Neural progenitor cell (in vitro differentiated cells): ENCODE measurements around the gene HSF2BP. TPM values are rescaled to one million over a fixed set of nuclear protein-coding genes. Genes with fewer than 3 reads are reported as not detected.
"Not testable (repeated sequence)": the region's sequence is repeated elsewhere in the genome, so short reads cannot be mapped to it uniquely, and the experiment has no call there.

ENCODE experiments used
- DNase-seq: peaks from one replicate; pipeline ENCODE4 v3.0.0-alpha.2; 2016; ENCODE audit warnings: low spot score
- H2AFZ ChIP-seq: fragments of 200-600 bp; sonication (generic); replicated peaks from 2 replicates; pipeline ENCODE4 v1.6.1; 2016; ENCODE audit warnings: antibody characterized with exemption
- H3F3A ChIP-seq: fragments of 200-600 bp; sonication (generic); 2 replicates; pipeline ENCODE4 v1.6.1; 2016; ENCODE audit warnings: antibody characterized with exemption, low read depth
- H3K27ac ChIP-seq: fragments of 200-600 bp; sonication (generic); 2 replicates; pipeline ENCODE4 v1.5.1; 2016; ENCODE audit warnings: mild to moderate bottlenecking
- H3K27me3 ChIP-seq: fragments of 200-600 bp; sonication (generic); 2 replicates; pipeline ENCODE4 v1.6.1; 2016; ENCODE audit warnings: mild to moderate bottlenecking, moderate library complexity
- H3K36me3 ChIP-seq: fragments of 200-600 bp; sonication (generic); 2 replicates; pipeline ENCODE4 v1.5.1; 2016
- H3K4me1 ChIP-seq: fragments of 200-600 bp; sonication (generic); 2 replicates; pipeline ENCODE4 v1.6.1; 2016; ENCODE audit warnings: mixed run types
- H3K4me2 ChIP-seq: fragments of 200-600 bp; sonication (generic); 2 replicates; pipeline ENCODE4 v1.6.1; 2016
- H3K4me3 ChIP-seq: fragments of 200-600 bp; sonication (generic); 2 replicates; pipeline ENCODE4 v1.5.1; 2016
- H3K79me2 ChIP-seq: fragments of 200-600 bp; sonication (generic); 2 replicates; pipeline ENCODE4 v1.6.1; 2016; ENCODE audit warnings: low read depth
- H3K9ac ChIP-seq: fragments of 200-600 bp; sonication (generic); 2 replicates; pipeline ENCODE4 v1.6.1; 2016
- H3K9me3 ChIP-seq: fragments of 200-600 bp; sonication (generic); 2 replicates; pipeline ENCODE4 v1.5.1; 2016; ENCODE audit warnings: low read depth
- H4K20me1 ChIP-seq: fragments of 200-600 bp; sonication (generic); 2 replicates; pipeline ENCODE4 v1.6.1; 2016; ENCODE audit warnings: low read depth
- H3K27ac Mint-ChIP-seq: 3 replicates; pipeline ENCODE4 v1.8.0; 2021; ENCODE audit warnings: mixed read lengths
- H3K27me3 Mint-ChIP-seq: 2 replicates; pipeline ENCODE4 v1.8.0; 2022; ENCODE audit warnings: low read depth, mild to moderate bottlenecking, inconsistent platforms, moderate library complexity, mixed read lengths; ENCODE audit not compliant: insufficient read depth
- H3K36me3 Mint-ChIP-seq: 3 replicates; pipeline ENCODE4 v1.8.0; 2021; ENCODE audit warnings: mixed read lengths
- H3K4me1 Mint-ChIP-seq: 3 replicates; pipeline ENCODE4 v1.8.0; 2021; ENCODE audit warnings: mixed read lengths
- H3K4me3 Mint-ChIP-seq: 3 replicates; pipeline ENCODE4 v1.8.0; 2021; ENCODE audit warnings: mild to moderate bottlenecking, moderate library complexity, mixed read lengths
- H3K9me3 Mint-ChIP-seq: 3 replicates; pipeline ENCODE4 v1.8.0; 2020; ENCODE audit warnings: mixed read lengths
- EZH2 ChIP-seq: fragments of 200-600 bp; sonication (generic); IDR thresholded peaks from 2 replicates; pipeline ENCODE4 v1.6.1; 2017; ENCODE audit warnings: antibody characterized with exemption, mild to moderate bottlenecking, moderate library complexity
- EZH2phosphoT487 ChIP-seq: fragments of 200-600 bp; sonication (generic); IDR thresholded peaks from 2 replicates; pipeline ENCODE4 v1.6.1; 2017; ENCODE audit warnings: antibody characterized with exemption
- total RNA-seq: library from RNA; depleted of rRNA; stranded (reverse); fragments of >200 nt; gene quantifications from 2 replicates; pipeline ENCODE4 v1.2.3, GENCODE V29; 2015; ENCODE audit warnings: low replicate concordance
- TF ChIP-seq, protein P1 (sequence below): fragments of 200-600 bp; sonication (generic); IDR thresholded peaks from 2 replicates; pipeline ENCODE4 v1.5.1; 2017; ENCODE audit warnings: antibody characterized with exemption, mild to moderate bottlenecking

The HSF2BP gene
- total RNA-seq, 1 donor from 2014 or later: 0.71 TPM

DNA sequence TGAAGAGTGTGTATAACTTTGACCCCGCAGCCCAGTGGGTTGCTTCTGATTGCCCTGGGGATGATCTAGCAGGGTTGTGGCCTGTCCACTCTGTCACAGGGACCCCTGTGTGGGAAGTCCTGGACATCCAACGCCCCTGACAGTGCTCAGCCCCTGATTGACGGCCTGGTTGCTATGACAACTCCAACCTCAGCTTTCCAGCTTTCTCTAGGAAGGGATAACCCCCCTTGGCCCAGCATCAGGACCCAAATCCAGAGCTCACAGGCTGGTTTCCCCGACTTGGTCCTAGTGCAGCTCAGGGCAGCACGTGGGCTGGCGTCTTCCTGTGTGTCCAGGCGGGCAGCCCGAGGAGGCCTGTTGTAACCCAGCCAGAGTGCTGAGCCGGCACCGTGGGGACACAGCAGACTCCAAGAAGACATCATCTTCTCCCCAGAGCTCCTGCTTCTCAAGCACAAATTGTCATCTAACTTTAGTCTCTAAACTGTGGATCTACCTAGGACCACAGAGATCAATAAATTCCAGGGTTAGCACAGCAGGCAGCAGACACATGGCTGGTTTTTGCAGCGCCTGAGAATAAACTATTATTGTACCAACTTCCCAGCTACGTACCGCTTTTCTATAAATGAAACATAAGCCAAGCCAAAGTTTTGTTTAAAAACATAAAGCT, 40.8 kb upstream of the HSF2BP start:
- H2AFZ ChIP-seq: no peak overlapping the region
- peak overlapping the region; percentile 42 for H3K27ac Mint-ChIP-seq
- H3K4me2 ChIP-seq: no peak overlapping the region
- peak; percentile 19 for DNase-seq
- peaks cover 7% of the 10 kb centered on the region for H3K27me3 Mint-ChIP-seq
- H3F3A ChIP-seq: peaks cover 16% of the 10 kb centered on the region
- no peak overlapping the region for H3K4me3 Mint-ChIP-seq
- H3K4me1 Mint-ChIP-seq: peaks cover 35% of the 10 kb centered on the region
- H3K27ac ChIP-seq: no peak overlapping the region
- peaks cover 15% of the 10 kb centered on the region for H3K4me1 ChIP-seq
- no peaks in the 10 kb centered on the region for H4K20me1 ChIP-seq
- no peaks in the 10 kb centered on the region for H3K9me3 Mint-ChIP-seq
- H3K27me3 ChIP-seq: no peaks in the 10 kb centered on the region
- no peaks in the 10 kb centered on the region for H3K36me3 ChIP-seq
- no peak overlapping the region for H3K9ac ChIP-seq
- H3K9me3 ChIP-seq: no peaks in the 10 kb centered on the region
- H3K4me3 ChIP-seq: no peak overlapping the region
- TF ChIP-seq, protein P1, sequence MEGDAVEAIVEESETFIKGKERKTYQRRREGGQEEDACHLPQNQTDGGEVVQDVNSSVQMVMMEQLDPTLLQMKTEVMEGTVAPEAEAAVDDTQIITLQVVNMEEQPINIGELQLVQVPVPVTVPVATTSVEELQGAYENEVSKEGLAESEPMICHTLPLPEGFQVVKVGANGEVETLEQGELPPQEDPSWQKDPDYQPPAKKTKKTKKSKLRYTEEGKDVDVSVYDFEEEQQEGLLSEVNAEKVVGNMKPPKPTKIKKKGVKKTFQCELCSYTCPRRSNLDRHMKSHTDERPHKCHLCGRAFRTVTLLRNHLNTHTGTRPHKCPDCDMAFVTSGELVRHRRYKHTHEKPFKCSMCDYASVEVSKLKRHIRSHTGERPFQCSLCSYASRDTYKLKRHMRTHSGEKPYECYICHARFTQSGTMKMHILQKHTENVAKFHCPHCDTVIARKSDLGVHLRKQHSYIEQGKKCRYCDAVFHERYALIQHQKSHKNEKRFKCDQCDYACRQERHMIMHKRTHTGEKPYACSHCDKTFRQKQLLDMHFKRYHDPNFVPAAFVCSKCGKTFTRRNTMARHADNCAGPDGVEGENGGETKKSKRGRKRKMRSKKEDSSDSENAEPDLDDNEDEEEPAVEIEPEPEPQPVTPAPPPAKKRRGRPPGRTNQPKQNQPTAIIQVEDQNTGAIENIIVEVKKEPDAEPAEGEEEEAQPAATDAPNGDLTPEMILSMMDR: no peak
- TF ChIP-seq EZH2: no peak
- no peak for TF ChIP-seq EZH2phosphoT487
- H3K79me2 ChIP-seq: no peaks in the 10 kb centered on the region
- H3K36me3 Mint-ChIP-seq: peaks cover 6% of the 10 kb centered on the region

DNA sequence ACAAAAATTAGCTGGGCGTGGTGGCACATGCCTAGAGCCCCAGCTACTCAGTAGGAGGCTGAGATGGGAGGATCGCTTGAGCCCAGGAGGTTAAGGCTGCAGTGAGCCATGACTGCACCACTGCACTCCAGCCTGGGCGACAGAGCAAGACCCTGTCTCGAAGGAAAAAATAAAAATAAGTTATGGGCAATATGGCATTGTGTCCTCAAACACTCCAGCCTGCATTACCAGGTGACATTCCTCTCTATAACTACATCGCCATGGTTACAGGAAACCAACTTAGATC, 40.1 kb upstream of the HSF2BP start:
- DNase-seq, H3K79me2 ChIP-seq, H3K9ac ChIP-seq, H3K9me3 Mint-ChIP-seq, H4K20me1 ChIP-seq, H3K4me3 ChIP-seq, H3K9me3 ChIP-seq, H3K27me3 ChIP-seq, H3K27me3 Mint-ChIP-seq, H3K4me2 ChIP-seq, H3K27ac ChIP-seq, H3K36me3 ChIP-seq, H3K36me3 Mint-ChIP-seq, H3K27ac Mint-ChIP-seq, H2AFZ ChIP-seq, H3K4me3 Mint-ChIP-seq: not testable (repeated sequence)
- Histone ChIP-seq H3K4me1 (peaks cover 15% of the 10 kb centered on the region), H3F3A (peaks cover 16% of the 10 kb centered on the region)
- H3K4me1 Mint-ChIP-seq: peaks cover 35% of the 10 kb centered on the region

DNA sequence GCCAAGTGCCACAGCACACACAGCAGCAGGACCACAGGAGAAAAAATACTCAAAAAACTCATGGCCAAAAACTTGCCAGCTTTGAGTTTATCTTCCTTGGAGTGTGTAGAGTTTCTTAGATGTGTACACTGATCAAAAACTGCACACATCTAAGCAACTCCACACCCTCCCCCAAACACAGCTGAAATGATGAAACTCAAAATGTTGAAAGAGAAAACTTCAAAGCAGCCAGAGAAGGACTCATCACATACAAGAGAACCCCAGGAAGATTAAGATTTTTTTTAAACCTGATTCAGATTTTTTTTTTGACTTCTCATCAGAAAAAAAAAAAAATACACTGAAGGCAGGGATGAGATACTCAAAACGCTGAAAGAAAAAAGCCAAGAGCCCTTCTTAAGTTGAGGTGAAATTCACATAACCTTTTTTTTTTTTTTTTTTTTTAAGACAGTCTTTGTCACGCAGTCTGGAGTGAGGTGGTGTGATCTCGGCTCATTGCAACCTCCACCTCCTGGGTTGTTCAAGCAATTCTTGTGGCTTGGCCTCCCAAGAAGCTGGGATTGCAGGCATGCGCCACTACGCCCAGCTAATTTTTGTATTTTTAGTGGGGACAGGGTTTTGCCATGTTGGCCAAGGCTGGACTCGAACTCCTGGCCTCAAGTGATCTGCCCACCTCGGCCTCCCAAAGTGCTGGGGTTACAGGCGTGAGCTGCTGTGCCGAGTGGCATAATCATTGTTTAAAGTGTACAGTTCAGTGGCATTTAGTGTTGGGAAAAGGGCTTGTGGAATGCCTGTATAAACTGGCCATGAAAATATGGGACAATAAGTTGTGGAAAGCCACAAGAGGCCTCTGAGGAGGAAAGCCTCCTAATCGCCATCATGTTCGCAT, 38.7 kb upstream of the HSF2BP start:
- Histone ChIP-seq H3K9ac (peak overlapping the region; percentile 20), H3K9me3 (no peaks in the 10 kb centered on the region), H3K36me3 (no peaks in the 10 kb centered on the region), H3K27ac (no peak overlapping the region), H3K79me2 (no peaks in the 10 kb centered on the region), H3K4me2 (no peak overlapping the region), H2AFZ (no peak overlapping the region), H4K20me1 (no peaks in the 10 kb centered on the region), H3K4me3 (no peak overlapping the region), H3F3A (peaks cover 7% of the 10 kb centered on the region), H3K4me1 (peaks cover 9% of the 10 kb centered on the region), H3K27me3 (no peaks in the 10 kb centered on the region)
- Mint-ChIP-seq H3K4me1 (peaks cover 28% of the 10 kb centered on the region), H3K4me3 (no peak overlapping the region), H3K36me3 (peaks cover 10% of the 10 kb centered on the region), H3K9me3 (no peaks in the 10 kb centered on the region), H3K27me3 (peaks cover 3% of the 10 kb centered on the region), H3K27ac (no peak overlapping the region)
- TF ChIP-seq, protein P1: no peak
- TF ChIP-seq EZH2 (no peak), EZH2phosphoT487 (no peak)
- DNase-seq: no peak

DNA sequence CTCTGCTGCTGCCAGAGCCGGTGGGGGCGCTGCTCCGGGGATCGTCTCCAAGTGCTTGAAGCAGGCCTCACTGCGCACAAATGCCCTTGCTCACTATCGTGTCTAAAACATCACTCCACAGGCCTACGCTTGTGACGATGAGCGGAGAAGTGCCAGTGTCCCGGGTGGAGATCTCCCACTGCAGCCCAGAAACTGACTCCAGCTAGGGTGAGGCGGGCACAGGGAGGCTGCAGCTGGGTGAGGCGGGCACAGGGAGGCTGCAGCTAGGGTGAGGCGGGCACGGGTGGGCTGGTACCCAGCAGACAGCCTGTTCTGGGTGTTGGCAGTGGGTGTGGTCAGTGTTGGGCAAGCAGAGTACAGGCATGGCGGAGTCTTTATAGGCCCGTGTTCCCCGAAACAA, 36.9 kb upstream of the HSF2BP start:
- H3K4me2 ChIP-seq: no peak overlapping the region
- TF ChIP-seq EZH2phosphoT487 (no peak), EZH2 (no peak)
- TF ChIP-seq, protein P1: no peak
- Mint-ChIP-seq H3K27me3 (no peaks in the 10 kb centered on the region), H3K9me3 (no peaks in the 10 kb centered on the region), H3K27ac (no peak overlapping the region), H3K4me1 (peaks cover 20% of the 10 kb centered on the region), H3K36me3 (peaks cover 13% of the 10 kb centered on the region), H3K4me3 (no peak overlapping the region)
- no peak overlapping the region for H2AFZ ChIP-seq
- H4K20me1 ChIP-seq: no peaks in the 10 kb centered on the region
- no peaks in the 10 kb centered on the region for H3K9me3 ChIP-seq
- H3K27ac ChIP-seq: no peak overlapping the region
- no peak overlapping the region for H3K4me3 ChIP-seq
- DNase-seq: no peak
- H3K27me3 ChIP-seq: no peaks in the 10 kb centered on the region
- H3K36me3 ChIP-seq: no peaks in the 10 kb centered on the region
- H3F3A ChIP-seq: peaks cover 3% of the 10 kb centered on the region
- H3K9ac ChIP-seq: no peak overlapping the region
- H3K4me1 ChIP-seq: no peaks in the 10 kb centered on the region
- no peaks in the 10 kb centered on the region for H3K79me2 ChIP-seq
